GM21717 (cell line): ENCODE results near the gene FXN.
"Not testable (repeated sequence)": the region's sequence is repeated elsewhere in the genome, so short reads cannot be mapped to it uniquely, and the experiment has no call there.

Experiments used
- ATAC-seq: cut with Tn5 transposase; IDR thresholded peaks from one replicate; pipeline ENCODE4 v1.9.1; 2021; ENCODE audit warnings: mild to moderate bottlenecking, moderate library complexity; ENCODE audit not compliant: unreplicated experiment

FXN gene

DNA sequence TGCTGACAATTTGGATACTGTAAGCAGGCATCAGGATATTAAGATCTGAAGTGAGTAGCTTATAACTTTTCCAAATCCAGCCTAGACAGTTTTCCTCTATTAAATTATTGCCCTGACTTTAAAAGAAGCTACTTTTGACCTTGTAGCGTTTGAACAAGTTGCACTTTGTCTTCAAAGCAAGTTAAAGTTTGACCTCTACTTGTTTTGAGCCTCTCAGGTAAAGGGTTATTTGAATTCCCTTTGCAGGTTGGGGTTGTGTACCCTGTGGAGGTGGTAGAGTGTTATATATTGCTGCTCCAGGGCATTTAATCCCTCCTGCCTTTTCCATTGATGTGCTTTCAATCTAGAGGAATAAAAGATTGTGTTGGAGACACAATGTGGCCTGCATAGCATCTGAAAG lies 30.1 kb downstream of the FXN start:
- no peak for ATAC-seq

DNA sequence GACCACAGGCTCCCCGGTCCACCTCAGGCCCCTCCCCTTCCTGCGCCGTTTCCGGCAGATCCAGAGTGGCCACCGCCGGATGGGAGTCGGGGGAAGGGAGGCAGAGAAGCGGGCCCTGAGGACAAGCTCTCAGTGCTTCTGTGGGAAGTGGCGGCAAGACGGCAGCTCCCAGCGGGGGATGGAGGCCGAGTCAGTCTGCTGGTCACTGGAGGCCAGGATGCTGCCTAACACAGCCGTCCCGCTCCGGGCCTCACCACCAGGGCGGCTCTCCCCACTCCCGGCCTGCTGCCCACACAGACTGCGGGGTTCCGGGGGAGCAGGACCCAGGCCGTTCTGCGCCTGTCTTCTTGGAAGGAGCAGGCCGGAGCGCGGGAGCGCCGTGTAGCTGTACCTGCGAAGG lies 31.4 kb downstream of the FXN start:
- no peak for ATAC-seq

DNA sequence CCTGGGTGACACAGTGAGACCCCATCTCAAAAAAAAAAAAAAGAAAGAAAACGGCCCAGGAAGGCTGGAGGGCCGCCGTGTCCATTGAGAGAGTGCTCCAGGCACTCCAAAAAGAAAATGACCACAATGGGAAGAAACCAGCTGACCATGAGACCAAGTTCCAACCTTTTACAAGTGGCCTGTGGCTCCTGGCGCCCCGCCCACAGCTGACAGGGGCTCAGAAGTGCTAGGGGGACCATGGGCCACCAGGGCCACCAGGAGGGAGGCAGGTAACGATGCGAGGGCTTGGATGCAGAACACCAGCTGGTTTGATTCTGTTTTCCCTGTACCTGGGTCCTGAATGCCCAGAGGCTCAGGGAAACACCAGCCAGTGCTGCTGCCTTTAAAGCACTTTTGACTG lies 34.6 kb downstream of the FXN start:
- no peak for ATAC-seq

DNA sequence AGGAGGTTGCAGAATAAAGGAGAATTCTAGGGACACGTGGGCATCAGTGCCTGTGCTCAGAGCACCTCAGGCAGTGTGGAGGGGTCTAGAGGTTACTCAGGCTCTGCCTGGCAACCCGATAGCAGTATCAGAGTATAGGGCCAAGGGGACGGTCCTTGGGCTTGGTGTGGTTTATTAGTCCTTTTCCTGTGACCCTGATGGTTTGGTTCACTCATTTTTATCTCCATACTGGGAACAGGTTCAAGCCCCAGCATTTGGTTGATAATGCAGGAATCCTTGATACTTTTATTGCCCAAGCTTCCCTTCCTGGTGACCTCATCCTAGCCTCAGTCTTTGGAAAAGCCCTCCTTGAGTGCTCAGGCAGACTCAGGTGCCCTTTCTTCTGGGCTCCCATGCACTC lies 35.5 kb downstream of the FXN start:
- no peak for ATAC-seq

DNA sequence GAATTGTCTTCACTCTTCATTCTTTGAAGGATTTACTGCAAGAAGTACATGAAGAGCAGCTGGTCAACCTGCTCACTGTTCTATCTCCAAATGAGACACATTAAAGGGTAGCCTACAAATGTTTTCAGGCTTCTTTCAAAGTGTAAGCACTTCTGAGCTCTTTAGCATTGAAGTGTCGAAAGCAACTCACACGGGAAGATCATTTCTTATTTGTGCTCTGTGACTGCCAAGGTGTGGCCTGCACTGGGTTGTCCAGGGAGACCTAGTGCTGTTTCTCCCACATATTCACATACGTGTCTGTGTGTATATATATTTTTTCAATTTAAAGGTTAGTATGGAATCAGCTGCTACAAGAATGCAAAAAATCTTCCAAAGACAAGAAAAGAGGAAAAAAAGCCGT lies 37.6 kb downstream of the FXN start:
- no peak for ATAC-seq

DNA sequence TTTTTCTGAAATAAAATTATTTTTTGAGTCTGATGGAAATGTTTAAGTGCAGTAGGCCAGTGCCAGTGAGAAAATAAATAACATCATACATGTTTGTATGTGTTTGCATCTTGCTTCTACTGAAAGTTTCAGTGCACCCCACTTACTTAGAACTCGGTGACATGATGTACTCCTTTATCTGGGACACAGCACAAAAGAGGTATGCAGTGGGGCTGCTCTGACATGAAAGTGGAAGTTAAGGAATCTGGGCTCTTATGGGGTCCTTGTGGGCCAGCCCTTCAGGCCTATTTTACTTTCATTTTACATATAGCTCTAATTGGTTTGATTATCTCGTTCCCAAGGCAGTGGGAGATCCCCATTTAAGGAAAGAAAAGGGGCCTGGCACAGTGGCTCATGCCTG lies 39.2 kb downstream of the FXN start:
- no peak for ATAC-seq

DNA sequence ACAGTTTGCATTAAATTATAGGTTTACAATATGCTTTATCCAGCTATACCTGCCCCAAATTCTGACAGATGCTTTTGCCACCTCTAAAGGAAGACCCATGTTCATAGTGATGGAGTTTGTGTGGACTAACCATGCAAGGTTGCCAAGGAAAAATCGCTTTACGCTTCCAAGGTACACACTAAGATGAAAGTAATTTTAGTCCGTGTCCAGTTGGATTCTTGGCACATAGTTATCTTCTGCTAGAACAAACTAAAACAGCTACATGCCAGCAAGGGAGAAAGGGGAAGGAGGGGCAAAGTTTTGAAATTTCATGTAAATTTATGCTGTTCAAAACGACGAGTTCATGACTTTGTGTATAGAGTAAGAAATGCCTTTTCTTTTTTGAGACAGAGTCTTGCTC lies 41.0 kb downstream of the FXN start:
- ATAC-seq: no peak

DNA sequence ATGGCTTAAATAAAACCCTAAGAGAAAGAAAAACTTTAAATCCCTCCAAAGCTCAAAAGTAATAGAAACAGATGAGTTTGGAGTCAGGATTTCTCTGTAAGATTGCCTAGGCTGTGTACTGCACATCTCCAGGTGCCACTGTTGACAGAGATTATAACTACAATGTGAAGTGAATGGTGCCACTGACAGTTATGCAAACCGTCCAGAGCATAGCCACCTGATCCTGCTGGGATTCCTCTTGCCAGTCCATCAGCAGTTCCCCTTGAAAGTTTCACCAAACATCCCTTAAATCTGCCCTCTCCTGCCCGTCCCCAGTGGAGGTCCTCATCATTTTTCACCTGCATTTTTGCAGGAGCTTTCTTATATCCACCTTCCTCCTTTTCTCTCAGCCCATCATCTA lies 42.5 kb downstream of the FXN start:
- ATAC-seq: no peak

DNA sequence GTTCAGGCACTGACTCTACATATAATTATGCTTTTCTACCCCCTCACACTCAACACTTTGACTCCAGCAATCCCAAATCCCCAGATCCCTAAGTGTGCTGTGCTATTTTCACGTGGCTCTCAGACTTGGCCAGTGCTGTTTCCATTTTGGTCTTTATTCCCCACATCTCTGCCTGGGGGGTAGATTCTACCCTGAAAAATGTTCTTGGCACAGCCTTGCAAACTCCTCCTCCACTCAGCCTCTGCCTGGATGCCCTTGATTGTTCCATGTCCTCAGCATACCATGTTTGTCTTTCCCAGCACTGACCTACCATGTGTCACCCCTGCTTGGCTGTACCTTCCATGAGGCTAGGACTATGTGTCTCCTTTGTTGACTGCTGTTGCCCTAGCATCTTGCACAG lies 43.0 kb downstream of the FXN start:
- no peak for ATAC-seq

DNA sequence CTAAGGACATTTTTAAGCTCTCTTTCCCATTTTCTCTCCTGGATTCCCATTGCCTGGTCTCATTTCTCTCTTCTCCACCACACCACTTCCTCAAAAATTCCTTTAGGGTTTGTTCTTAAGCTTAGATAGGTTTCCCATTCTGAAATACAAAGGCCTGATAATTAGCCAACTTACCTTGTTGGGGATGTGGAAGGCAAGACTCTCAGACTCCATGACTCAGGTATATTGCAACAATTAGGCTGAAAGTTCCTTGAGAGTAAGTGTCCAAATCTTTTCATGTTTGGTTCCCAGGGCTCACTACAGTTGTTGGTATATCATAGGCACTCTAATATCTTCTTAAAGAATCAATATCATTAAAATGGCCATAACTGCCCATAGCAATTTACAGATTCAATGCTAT lies 43.6 kb downstream of the FXN start:
- ATAC-seq: no peak

DNA sequence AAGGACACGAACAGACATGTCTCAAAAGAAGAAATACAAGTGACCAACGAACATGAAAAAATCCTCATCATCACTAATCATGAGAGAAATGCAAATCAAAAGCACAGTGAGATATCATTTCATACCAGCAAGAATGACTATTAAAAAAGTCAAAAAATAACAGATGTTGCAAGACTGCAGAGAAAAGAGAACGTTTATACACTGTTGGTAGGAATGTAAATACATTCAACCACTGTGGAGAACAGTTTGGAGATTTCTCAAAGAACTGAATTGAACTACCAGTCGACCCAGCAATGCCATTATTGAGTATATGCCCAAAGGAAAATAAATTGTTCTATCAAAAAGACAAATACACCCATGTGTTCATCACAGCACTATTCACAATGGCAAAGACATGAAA lies 45.7 kb downstream of the FXN start:
- no peak for ATAC-seq

DNA sequence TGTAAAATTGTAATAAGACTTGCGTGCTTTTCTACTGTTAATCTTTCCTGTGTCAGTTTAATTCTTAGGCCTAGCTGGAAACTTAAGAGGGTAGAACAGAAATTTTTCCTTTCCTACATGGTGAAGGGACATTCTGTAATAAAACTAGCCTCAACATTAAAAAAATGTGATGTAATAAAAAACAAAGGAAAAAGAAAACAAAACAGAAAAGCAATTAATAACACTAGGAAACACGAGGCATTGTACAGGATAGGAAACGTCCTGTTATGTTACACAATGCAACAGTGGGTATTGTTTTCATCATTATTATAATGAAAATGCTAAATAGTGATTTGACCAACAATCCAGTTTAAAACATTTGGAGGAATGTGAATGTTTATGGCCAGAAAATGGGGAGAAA lies 47.8 kb downstream of the FXN start:
- no peak for ATAC-seq

DNA sequence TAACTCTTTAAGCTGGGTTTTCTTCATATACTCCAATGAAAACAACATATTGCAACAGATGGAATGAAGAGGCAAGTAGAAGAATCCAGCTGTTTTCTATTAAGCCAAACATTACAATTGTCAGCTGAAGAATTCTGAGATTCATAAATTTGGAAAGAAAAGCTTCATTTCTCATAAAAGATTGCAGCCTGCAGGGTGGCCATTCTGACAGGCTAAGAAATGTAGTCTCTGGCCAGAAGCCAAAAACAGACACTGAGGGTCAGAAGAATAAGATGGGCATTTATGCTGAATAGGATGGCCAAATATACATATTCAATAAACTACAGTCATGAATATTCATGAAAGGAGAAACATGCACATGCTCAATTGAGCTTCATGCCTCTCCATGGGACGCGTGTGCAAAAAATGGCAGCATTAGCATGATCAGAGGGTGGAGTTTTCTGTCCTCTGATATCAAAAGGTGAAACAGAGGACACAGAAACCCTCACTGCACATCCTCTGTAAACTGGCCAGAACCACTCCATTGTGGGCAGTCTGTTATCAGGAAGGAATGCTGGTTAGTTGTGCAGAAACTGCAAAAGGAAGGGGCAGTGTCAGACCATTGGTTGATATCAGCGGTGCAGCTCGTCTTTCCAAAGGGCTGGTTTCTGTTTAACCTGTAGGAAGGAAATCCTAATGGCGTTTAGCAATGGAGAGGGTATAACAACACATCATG lies 50.2 kb downstream of the FXN start:
- ATAC-seq: no peak

DNA sequence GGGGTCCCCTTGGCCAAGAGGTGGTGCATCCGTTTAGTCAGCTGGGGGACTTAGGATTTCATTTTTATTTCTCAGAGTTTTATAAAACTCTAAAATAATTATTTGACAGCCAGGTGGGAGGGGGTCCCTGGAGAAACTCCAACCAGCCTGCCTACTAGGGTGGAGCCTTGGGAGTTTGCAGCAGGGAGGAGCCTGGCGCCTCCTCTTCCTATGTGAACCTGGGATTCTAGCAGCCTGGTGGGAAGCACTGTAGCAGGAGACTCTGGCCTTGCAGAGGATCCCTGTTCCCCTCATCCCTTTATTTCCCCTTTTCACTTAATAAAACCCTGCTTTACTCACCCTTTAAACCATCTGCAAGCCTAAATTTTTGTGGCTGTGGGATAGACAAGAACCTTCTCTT lies 50.8 kb downstream of the FXN start:
- ATAC-seq: no peak

DNA sequence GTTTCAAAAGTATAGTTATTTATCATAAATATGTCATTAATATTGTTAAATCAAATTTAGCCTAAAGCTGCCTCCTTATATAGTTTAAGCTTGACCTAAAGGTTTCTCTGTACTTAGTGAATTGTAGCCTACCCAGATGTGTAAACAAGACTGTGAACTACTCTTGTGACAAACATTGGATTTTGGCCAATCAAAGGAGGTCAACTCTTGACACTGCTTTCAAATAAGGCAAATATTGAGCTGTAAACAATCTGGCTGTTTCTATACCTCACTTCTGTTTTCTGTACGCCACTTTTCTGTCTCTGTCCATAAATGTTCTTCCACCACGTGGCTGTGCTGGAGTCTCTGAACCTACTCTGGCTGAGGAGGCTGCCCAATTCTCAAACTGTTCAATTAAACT lies 51.2 kb downstream of the FXN start:
- no peak for ATAC-seq

DNA sequence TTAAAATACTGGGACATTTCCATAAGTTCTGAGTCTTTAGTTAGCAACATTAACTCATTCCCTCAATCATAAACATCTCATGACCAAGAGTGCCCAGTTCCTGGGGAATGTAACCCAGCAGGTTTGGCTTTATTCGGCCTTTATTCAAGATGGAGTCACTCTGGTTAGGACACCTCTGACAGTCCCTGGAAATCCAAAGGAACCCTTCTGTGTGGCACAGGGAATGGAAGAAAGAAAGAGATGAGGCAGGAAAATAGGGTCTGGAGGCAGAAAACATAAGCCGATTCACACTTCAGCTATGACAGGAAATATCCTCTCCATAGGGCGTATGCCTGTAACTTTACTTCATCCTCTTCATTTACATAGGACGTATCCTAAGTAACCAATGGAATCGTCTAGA lies 53.5 kb downstream of the FXN start:
- ATAC-seq: no peak

DNA sequence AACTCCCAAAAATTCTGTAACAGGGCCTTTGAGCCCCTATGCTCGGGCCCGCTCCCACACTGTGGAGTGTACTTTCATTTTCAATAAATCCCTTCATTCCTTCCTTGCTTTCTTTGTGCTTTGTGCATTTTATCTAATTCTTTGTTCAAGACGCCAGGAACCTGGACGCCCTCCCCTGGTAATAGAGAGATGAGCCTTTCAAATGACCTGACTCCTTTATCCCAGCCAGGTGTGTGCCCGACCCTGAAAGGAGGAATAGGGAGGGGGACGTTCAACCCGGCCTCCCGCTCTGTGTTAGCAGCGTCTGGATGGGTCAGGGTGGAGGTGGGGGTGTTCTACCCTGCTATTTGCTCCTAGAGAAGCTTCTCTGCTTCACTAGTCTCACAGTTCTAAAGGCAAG lies 53.9 kb downstream of the FXN start:
- no peak for ATAC-seq

DNA sequence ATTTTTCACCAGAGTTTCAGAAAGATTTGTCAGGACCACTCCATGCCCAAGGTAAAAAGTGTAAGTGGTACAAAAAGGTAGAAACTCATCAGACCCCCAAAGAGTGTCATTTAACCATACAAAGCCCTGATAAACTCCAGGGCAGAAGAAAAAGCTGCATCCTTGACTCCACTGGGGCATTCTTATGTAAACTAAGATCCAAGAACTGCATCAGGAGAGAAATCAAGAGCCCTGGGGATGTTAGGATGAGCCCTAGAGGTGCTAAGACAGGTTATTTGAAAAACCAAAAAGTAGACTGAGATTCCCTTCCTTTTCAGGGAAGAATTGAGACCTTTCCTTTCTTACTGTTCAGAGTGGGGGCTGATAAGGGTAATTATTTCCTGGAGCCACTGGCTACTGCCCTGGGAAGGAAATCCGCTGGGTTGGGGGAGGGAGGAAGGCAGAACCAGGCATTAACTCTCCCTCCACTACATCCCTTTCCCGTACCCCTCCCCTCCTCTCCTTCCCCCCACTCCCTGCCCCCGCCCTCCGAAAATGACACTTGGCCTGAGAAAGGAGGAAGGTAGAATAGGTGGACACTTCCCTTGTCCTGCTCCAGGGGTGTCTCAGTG lies 54.7 kb downstream of the FXN start:
- no peak for ATAC-seq

DNA sequence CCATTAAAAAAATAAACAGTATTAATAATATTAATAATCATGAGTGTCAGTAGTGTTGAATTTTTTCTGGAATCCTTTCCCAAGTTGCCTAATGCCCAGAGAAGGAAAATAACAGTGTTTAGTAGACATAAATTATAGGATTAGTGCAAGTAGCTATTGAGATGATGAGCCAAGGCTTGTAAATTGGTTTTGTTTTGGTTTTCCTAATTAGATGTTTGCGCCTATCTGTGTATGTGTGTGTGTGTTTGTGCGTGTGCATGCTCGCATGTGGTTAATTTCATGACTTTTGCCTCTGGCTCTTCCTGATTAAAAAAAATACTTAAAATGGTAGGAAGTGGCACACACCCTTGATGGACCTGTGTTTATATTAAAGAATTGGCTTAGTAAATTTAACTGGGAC lies 55.4 kb downstream of the FXN start:
- ATAC-seq: no peak

DNA sequence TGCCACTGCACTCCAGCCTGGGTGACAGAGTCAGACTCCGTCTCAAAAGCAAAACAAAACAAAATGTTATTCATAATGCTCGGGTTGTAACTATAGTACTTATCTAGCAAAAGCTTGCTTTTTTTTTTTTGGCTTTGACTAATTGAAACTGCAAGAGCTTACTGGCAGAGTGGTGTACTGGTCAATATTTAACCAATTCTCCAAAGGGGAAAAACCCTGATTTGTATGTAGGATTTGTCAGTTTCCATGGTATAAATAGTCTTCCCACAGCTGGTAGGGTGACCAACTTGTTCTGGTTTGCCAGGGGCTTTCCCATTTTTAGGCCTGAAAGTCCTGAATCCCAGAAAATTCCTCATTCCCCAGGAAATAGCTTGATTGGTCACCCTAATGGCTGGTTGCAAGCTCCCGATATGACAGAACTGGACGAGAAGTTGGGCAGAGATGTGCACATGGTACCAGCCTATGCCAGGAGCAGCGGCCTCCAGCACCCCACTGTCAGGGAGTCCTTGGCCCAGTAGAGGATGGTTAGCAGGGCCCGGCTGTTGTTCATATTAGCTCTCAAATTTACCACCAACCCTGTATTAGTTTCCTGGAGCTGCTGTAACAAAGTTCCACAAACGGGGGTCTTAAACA lies 58.0 kb downstream of the FXN start:
- no peak for ATAC-seq

DNA sequence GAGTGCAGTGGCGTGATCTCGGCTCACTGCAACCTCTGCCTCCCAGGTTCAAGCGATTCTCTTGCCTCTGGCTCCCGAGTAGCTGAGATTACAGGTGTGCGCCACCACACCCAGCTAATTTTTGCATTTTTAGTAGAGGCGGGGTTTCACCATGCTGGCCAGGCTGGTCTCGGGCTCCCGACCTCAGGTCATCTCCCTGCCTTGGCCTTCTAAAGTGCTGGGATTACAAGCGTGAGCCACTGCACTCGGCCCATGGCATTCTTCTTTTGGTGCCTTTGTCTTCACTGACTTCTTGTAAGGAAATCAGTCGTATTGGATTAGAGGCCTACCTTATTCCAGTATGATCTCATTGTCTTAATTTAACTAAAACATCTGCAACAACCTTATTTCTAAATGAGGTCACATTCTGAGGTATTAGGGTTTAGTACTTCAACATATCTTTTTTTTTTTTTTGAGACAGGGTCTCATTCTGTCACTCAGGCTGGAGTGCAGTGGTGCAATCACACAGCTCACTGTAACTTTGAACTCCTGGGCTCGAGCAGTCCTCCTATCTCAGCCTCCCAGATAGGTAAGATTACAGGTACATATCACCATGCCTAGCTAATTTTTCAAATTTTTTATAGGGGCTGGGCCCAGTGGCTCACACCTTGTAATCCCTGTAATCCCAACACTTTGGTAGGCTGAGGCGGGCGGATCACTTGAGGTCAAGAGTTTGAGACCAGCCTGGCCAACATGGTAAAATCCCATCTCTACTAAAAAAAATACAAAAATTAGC lies 59.0 kb downstream of the FXN start:
- not testable (repeated sequence) for ATAC-seq

DNA sequence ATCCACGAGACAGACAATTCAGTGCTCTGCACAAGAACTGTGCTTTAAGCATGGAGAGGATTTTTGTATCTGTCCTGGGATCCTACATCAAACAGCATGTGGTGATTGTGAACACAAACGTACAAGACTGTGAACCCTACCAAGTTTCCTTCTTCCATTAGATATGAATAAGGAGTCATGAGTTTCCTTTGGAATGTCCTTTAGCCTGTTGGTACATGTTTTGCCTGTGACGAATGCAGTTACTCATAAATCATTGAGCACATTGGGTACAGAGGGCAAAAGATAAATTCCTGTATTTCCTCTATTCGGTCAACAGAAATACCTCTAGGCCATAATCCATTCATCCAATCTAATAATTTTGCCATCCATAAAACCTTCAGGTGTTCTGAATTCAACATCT lies 61.5 kb downstream of the FXN start:
- no peak for ATAC-seq
